Activated CD4-positive, alpha-beta T cell treated with anti-CD3 and anti-CD28 coated beads for 36 hours (primary cell): ENCODE results near the gene ZBTB49. TPM values are rescaled to one million over a fixed set of nuclear protein-coding genes. Genes with fewer than 3 reads are reported as not detected.
"Not testable (repeated sequence)": the region's sequence is repeated elsewhere in the genome, so short reads cannot be mapped to it uniquely, and the experiment has no call there.

Experiments
- ATAC-seq: fragments of 200-7000 bp; cut with Tn5 transposase; one replicate; pipeline ENCODE4 v1.10.0; 2021; ENCODE audit warnings: mild to moderate bottlenecking, moderate library complexity
- CTCF ChIA-PET: fragments of 350-600 bp; sonication (Branson Sonifier 250); formaldehyde crosslinking; loops from one replicate; lab custom pipeline; 2021; ENCODE audit warnings: antibody characterized with exemption; lab: Charles Lee
- POLR2A ChIA-PET: fragments of 350-600 bp; sonication (Branson Sonifier 250); formaldehyde crosslinking; loops from one replicate; lab custom pipeline; 2021; ENCODE audit warnings: antibody characterized with exemption, inconsistent platforms; lab: Charles Lee
- DNase-seq: peaks from one replicate; pipeline ENCODE4 v3.0.0-alpha.2; 2020
- H3K27ac Mint-ChIP-seq: one replicate; pipeline ENCODE4 v1.8.0; 2021; ENCODE audit warnings: mixed read lengths
- H3K27me3 Mint-ChIP-seq: one replicate; pipeline ENCODE4 v1.8.0; 2021; ENCODE audit warnings: mixed read lengths
- H3K36me3 Mint-ChIP-seq: one replicate; pipeline ENCODE4 v1.8.0; 2021; ENCODE audit warnings: low read depth, mixed read lengths
- H3K4me1 Mint-ChIP-seq: one replicate; pipeline ENCODE4 v1.8.0; 2021; ENCODE audit warnings: mixed read lengths
- H3K4me3 Mint-ChIP-seq: one replicate; pipeline ENCODE4 v1.8.0; 2021; ENCODE audit warnings: mild to moderate bottlenecking, moderate library complexity, mixed read lengths
- H3K9me3 Mint-ChIP-seq: one replicate; pipeline ENCODE4 v1.8.0; 2021; ENCODE audit warnings: low read depth, mixed read lengths
- intact Hi-C, 2 experiments: fragments of 100-400 bp; cut with DNase I in 1 of 2; cut with micrococcal nuclease in 1 of 2; formaldehyde crosslinking; loops; one replicate each; pipeline versions ENCODE4 v1.14.2 to v1.15.1; 2022 to 2024; cut with DNase I, micrococcal nuclease
- total RNA-seq, 2 experiments: library from RNA; stranded (reverse); gene quantifications; one replicate each; pipeline ENCODE4 v1.2.3, GENCODE V29; 2021

Gene ZBTB49
- total RNA-seq: 1 to 10 TPM; 3.3 to 3.8 TPM

- Mint-ChIP-seq H3K9me3 (peaks cover 2% of the 10 kb centered on the region), H3K36me3 (peaks cover 24% of the 10 kb centered on the region), H3K4me1 (peaks cover 35% of the 10 kb centered on the region), H3K27me3 (no peaks in the 10 kb centered on the region), H3K4me3 (peak within 1 kb of the TSS; percentile 93), H3K27ac (peak within 1 kb of the TSS; percentile 77)
- ATAC-seq: peak; percentile 95
- ChIA-PET POLR2A (no interaction called here), CTCF (no interaction called here)
- intact Hi-C loops: loop anchor here (1.0 to 5.0 kb wide), 7 partner anchors 42 to 1977 kb away; partner anchors contain the start of genes TMEM128 (in 2 of the 2), LRPAP1 (in 1 of the 2), RGS12 (in 1 of the 2) and STX18 (in 1 of the 2)
- peak; percentile 98 for DNase-seq
Observed at GRCh38 chr4:4289941-4290850, at the start of gene ZBTB49, which contains the start of gene LYAR. Gene ZBTB49 (plus strand): TSS chr4:4290251. CDS start chr4:4299946, 9,695 bp downstream. Gene LYAR (minus strand): TSS chr4:4290154. CDS start chr4:4283742, 6,412 bp downstream.

- Mint-ChIP-seq H3K27me3 (no peaks in the 10 kb centered on the region), H3K27ac (no peak overlapping the region), H3K9me3 (no peaks in the 10 kb centered on the region), H3K36me3 (peaks cover 38% of the 10 kb centered on the region), H3K4me1 (peaks cover 26% of the 10 kb centered on the region), H3K4me3 (no peak overlapping the region)
- DNase-seq (no peak), ATAC-seq (no peak)
- intact Hi-C loops: loop anchor here (5.0 kb wide), 3 partner anchors 297 to 1828 kb away; partner anchors contain the start of genes CFAP99 (in 1 of the 2), HTT (in 1 of the 2), HTT-AS (in 1 of the 2) and STX18 (in 1 of the 2)
- ChIA-PET POLR2A (no interaction called here), CTCF (interaction anchor here (1.9 kb wide), 1 partner anchor 15 kb away, joined by 5 read pairs; no protein-coding TSS in a partner anchor)
Observed at GRCh38 chr4:4245172-4245571, 44.9 kb upstream of the ZBTB49 start.

- Mint-ChIP-seq H3K36me3 (peaks cover 27% of the 10 kb centered on the region), H3K4me3 (peak overlapping the region; percentile 98), H3K4me1 (peaks cover 26% of the 10 kb centered on the region), H3K9me3 (no peaks in the 10 kb centered on the region), H3K27me3 (no peaks in the 10 kb centered on the region), H3K27ac (peak overlapping the region; percentile 98)
- DNase-seq (peak; percentile 17), ATAC-seq (peak; percentile 7)
- ChIA-PET POLR2A (no interaction called here), CTCF (interaction anchor here (1.0 to 3.2 kb wide), 4 partner anchors 12 to 88 kb away, joined by 3 to 14 read pairs (median 4); no protein-coding TSS in a partner anchor)
- intact Hi-C loops: loop anchor here (1.0 to 5.0 kb wide), 8 partner anchors 43 to 1830 kb away; partner anchors contain the start of genes LYAR (in 2 of the 2), STX18 (in 2 of the 2), ZBTB49 (in 2 of the 2) and CFAP99 (in 1 of the 2)
Observed at GRCh38 chr4:4247696-4248028, 42.4 kb upstream of the ZBTB49 start.

GRCh38 chr4:4248029-4248884 is 41.8 kb upstream of the ZBTB49 start, which contains the start of gene TMEM128:
Gene TMEM128 (minus strand): TSS chr4:4248223. CDS start chr4:4248202, 21 bp downstream.
- ATAC-seq: peak; percentile 98
- H3K4me1 Mint-ChIP-seq: peaks cover 26% of the 10 kb centered on the region
- POLR2A ChIA-PET: no interaction called here
- no peaks in the 10 kb centered on the region for H3K27me3 Mint-ChIP-seq
- peaks cover 26% of the 10 kb centered on the region for H3K36me3 Mint-ChIP-seq
- H3K4me3 Mint-ChIP-seq: peak within 1 kb of the TSS; percentile 98
- peak; percentile 95 for DNase-seq
- CTCF ChIA-PET: interaction anchor here (1.0 to 3.2 kb wide), 5 partner anchors 12 to 88 kb away, joined by 3 to 14 read pairs (median 5); no protein-coding TSS in a partner anchor
- H3K9me3 Mint-ChIP-seq: no peaks in the 10 kb centered on the region
- peak within 1 kb of the TSS; percentile 98 for H3K27ac Mint-ChIP-seq
- intact Hi-C loops: loop anchor here (1.0 to 5.0 kb wide), 8 partner anchors 42 to 1831 kb away; partner anchors contain the start of genes LYAR (in 2 of the 2), STX18 (in 2 of the 2), ZBTB49 (in 2 of the 2) and CFAP99 (in 1 of the 2)

GRCh38 chr4:4248885-4249203 is 41.2 kb upstream of the ZBTB49 start:
- Mint-ChIP-seq H3K36me3 (peaks cover 20% of the 10 kb centered on the region), H3K4me1 (peaks cover 26% of the 10 kb centered on the region), H3K9me3 (no peaks in the 10 kb centered on the region), H3K27ac (peak overlapping the region; percentile 98), H3K4me3 (peak overlapping the region; percentile 98), H3K27me3 (no peaks in the 10 kb centered on the region)
- ChIA-PET POLR2A (no interaction called here), CTCF (interaction anchor here (1.3 to 3.2 kb wide), 3 partner anchors 11 to 87 kb away, joined by 5 to 14 read pairs (median 5); no protein-coding TSS in a partner anchor)
- intact Hi-C loops: loop anchor here (1.0 to 5.0 kb wide), 8 partner anchors 41 to 1832 kb away; partner anchors contain the start of genes LYAR (in 2 of the 2), STX18 (in 2 of the 2), ZBTB49 (in 2 of the 2) and CFAP99 (in 1 of the 2)
- ATAC-seq: no peak
- DNase-seq: peak; percentile 21

GRCh38 chr4:4249342-4249741 is 40.7 kb upstream of the ZBTB49 start:
- intact Hi-C loops: loop anchor here (5.0 kb wide), 3 partner anchors 293 to 1832 kb away; partner anchors contain the start of genes CFAP99 (in 1 of the 2), HTT (in 1 of the 2), HTT-AS (in 1 of the 2) and STX18 (in 1 of the 2)
- ATAC-seq, H3K9me3 Mint-ChIP-seq, H3K27me3 Mint-ChIP-seq, POLR2A ChIA-PET, DNase-seq, H3K27ac Mint-ChIP-seq: not testable (repeated sequence)
- CTCF ChIA-PET: interaction anchor here (0.8 to 3.2 kb wide), 3 partner anchors 10 to 87 kb away, joined by 3 to 14 read pairs (median 5); no protein-coding TSS in a partner anchor
- Mint-ChIP-seq H3K36me3 (peaks cover 15% of the 10 kb centered on the region), H3K4me1 (peaks cover 26% of the 10 kb centered on the region), H3K4me3 (peak overlapping the region; percentile 98)

GRCh38 chr4:4249866-4250265 is 40.2 kb upstream of the ZBTB49 start:
- no peak overlapping the region for H3K4me3 Mint-ChIP-seq
- CTCF ChIA-PET: interaction anchor here (0.8 to 3.2 kb wide), 4 partner anchors 10 to 86 kb away, joined by 3 to 14 read pairs (median 8); no protein-coding TSS in a partner anchor
- DNase-seq: no peak
- no peak overlapping the region for H3K27ac Mint-ChIP-seq
- peaks cover 26% of the 10 kb centered on the region for H3K4me1 Mint-ChIP-seq
- peaks cover 10% of the 10 kb centered on the region for H3K36me3 Mint-ChIP-seq
- intact Hi-C loops: loop anchor here (5.0 to 10.0 kb wide), 4 partner anchors 185 to 1833 kb away; partner anchors contain the start of genes CFAP99 (in 1 of the 2), HTT (in 1 of the 2), HTT-AS (in 1 of the 2) and STX18 (in 1 of the 2)
- H3K27me3 Mint-ChIP-seq: no peaks in the 10 kb centered on the region
- ATAC-seq: no peak
- POLR2A ChIA-PET: no interaction called here
- H3K9me3 Mint-ChIP-seq: no peaks in the 10 kb centered on the region

- peaks cover under 1% of the 10 kb centered on the region for H3K4me1 Mint-ChIP-seq
- intact Hi-C loops: loop anchor here in 1 of 2 experiments (10.0 kb wide), 1 partner anchor 181 kb away; no protein-coding TSS in a partner anchor
- no peaks in the 10 kb centered on the region for H3K27me3 Mint-ChIP-seq
- H3K4me3 Mint-ChIP-seq: no peak overlapping the region
- no peaks in the 10 kb centered on the region for H3K9me3 Mint-ChIP-seq
- DNase-seq (no peak), ATAC-seq (no peak)
- CTCF ChIA-PET: interaction anchor here (0.8 to 1.6 kb wide), 2 partner anchors 85 to 288 kb away, joined by 3 to 5 read pairs; partner anchors contain the start of gene STX18
- no peaks in the 10 kb centered on the region for H3K36me3 Mint-ChIP-seq
- H3K27ac Mint-ChIP-seq: no peak overlapping the region
- POLR2A ChIA-PET: no interaction called here
Observed at GRCh38 chr4:4254199-4254598, 35.9 kb upstream of the ZBTB49 start.

GRCh38 chr4:4254666-4255065 is 35.4 kb upstream of the ZBTB49 start:
- no peaks in the 10 kb centered on the region for H3K9me3 Mint-ChIP-seq
- no peaks in the 10 kb centered on the region for H3K36me3 Mint-ChIP-seq
- ATAC-seq (no peak), DNase-seq (no peak)
- intact Hi-C loops: loop anchor here in 1 of 2 experiments (10.0 kb wide), 1 partner anchor 180 kb away; no protein-coding TSS in a partner anchor
- no peak overlapping the region for H3K4me3 Mint-ChIP-seq
- no peaks in the 10 kb centered on the region for H3K27me3 Mint-ChIP-seq
- no peak overlapping the region for H3K27ac Mint-ChIP-seq
- no peaks in the 10 kb centered on the region for H3K4me1 Mint-ChIP-seq
- ChIA-PET POLR2A (no interaction called here), CTCF (interaction anchor here (0.5 to 1.6 kb wide), 5 partner anchors 48 to 287 kb away, joined by 3 to 5 read pairs (median 3); partner anchors contain the start of gene STX18)

GRCh38 chr4:4256799-4257198 is 33.3 kb upstream of the ZBTB49 start:
- POLR2A ChIA-PET: no interaction called here

More at GRCh38 chr4:4256799-4257198, 33.3 kb upstream of the ZBTB49 start:
- CTCF ChIA-PET: interaction anchor here (0.6 to 1.6 kb wide), 2 partner anchors 18 to 78 kb away, joined by 3 to 5 read pairs; no protein-coding TSS in a partner anchor
- intact Hi-C loops: loop anchor here in 1 of 2 experiments (10.0 kb wide), 1 partner anchor 178 kb away; no protein-coding TSS in a partner anchor
- H3K9me3 Mint-ChIP-seq: no peaks in the 10 kb centered on the region
- no peaks in the 10 kb centered on the region for H3K4me1 Mint-ChIP-seq
- H3K27ac Mint-ChIP-seq: no peak overlapping the region
- no peak for DNase-seq
- no peaks in the 10 kb centered on the region for H3K36me3 Mint-ChIP-seq
- no peak for ATAC-seq
- no peaks in the 10 kb centered on the region for H3K27me3 Mint-ChIP-seq
- no peak overlapping the region for H3K4me3 Mint-ChIP-seq
